H54 (cell line): ENCODE results near the gene DDX46.

ENCODE experiments used
- DNase-seq: peaks from one replicate; pipeline ENCODE4 v3.0.0; 2011; ENCODE audit warnings: low spot score, mixed read lengths; ENCODE audit not compliant: insufficient read length
- FAIRE-seq: peaks from 3 replicates; lab custom pipeline; 2011; peaks lifted over from hg19 to GRCh38; lab: Jason Lieb, UNC
- POLR2A ChIP-seq: IDR thresholded peaks from 2 replicates; pipeline ENCODE4 v1.6.1; 2011; ENCODE audit warnings: low read depth, mild to moderate bottlenecking, low read length

The DDX46 gene

DNA sequence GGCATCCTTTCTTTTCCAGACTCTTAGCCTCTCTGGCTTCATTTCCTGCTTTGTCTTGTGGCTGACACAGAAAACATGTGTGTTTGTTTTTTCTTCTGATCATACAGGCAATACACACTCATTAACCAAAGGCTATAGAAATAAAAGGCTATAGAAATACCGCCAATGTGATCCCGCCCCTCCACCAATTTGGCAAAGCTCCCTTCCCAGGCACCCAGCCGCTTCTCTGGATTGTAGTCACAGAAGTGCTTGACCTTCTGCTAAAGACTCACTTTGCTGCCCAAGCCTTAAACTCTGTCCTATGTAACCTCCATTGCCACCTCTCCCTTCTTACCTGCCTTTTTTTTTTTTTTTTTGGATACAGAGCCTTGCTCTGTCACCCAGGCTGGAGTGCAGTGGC, 120.9 kb downstream of the DDX46 start:
- no peak for FAIRE-seq
- TF ChIP-seq POLR2A: no peak

More for the DNA sequence above, 120.9 kb downstream of the DDX46 start:
- no peak for DNase-seq
